Measurements from ENCODE around the gene CD163L1. TPM values are rescaled to one million over a fixed set of nuclear protein-coding genes. Genes with fewer than 3 reads are reported as not detected.

The CD163L1 gene
- total RNA-seq, 2 donors from 2014 or later = 8.2 TPM; not detected in 1

DNA sequence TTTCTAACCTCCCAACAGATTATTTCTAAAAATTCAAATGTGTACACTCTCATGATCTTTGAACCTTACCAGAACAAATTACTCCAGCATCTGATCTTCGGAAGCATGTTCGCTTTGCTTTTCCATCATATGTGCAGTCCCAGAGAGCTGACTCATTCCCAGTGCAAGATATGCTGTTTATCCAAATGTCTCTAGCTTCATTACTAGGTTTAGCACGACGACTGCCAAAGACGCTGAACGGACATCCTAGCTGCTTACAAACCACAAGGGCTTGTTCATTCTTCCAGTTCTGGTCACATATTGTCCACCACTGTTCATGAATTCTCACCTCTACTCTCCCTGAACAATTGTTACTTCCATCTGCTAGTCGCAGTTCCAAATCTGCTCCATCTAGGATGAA, 40.5 kb downstream of the CD163L1 start:
- Histone ChIP-seq H3K27me3 (replicated peaks; ENCODE audit: insufficient read depth) (no peaks in the 10 kb centered on the region), H3K36me3 (no peaks in the 10 kb centered on the region), H3K27ac (no peak overlapping the region), H3K4me3 (no peak overlapping the region), H3K9me3 (no peaks in the 10 kb centered on the region), H3K4me1 (replicated peaks) (no peaks in the 10 kb centered on the region)
- no peak for DNase-seq (ENCODE audit: low spot score)
- intact Hi-C loops (cut with DNase I) = no loop called here
- WGBS = 89% methylated on average over 7 of the region's 7 CpGs
- TF ChIP-seq, protein P1, sequence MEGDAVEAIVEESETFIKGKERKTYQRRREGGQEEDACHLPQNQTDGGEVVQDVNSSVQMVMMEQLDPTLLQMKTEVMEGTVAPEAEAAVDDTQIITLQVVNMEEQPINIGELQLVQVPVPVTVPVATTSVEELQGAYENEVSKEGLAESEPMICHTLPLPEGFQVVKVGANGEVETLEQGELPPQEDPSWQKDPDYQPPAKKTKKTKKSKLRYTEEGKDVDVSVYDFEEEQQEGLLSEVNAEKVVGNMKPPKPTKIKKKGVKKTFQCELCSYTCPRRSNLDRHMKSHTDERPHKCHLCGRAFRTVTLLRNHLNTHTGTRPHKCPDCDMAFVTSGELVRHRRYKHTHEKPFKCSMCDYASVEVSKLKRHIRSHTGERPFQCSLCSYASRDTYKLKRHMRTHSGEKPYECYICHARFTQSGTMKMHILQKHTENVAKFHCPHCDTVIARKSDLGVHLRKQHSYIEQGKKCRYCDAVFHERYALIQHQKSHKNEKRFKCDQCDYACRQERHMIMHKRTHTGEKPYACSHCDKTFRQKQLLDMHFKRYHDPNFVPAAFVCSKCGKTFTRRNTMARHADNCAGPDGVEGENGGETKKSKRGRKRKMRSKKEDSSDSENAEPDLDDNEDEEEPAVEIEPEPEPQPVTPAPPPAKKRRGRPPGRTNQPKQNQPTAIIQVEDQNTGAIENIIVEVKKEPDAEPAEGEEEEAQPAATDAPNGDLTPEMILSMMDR (IDR thresholded peaks at IDR 0.05) = no peak
- TF ChIP-seq POLR2A (IDR thresholded peaks at IDR 0.05) = no peak
- TF ChIP-seq POLR2AphosphoS5 (IDR thresholded peaks at IDR 0.05) = no peak

DNA sequence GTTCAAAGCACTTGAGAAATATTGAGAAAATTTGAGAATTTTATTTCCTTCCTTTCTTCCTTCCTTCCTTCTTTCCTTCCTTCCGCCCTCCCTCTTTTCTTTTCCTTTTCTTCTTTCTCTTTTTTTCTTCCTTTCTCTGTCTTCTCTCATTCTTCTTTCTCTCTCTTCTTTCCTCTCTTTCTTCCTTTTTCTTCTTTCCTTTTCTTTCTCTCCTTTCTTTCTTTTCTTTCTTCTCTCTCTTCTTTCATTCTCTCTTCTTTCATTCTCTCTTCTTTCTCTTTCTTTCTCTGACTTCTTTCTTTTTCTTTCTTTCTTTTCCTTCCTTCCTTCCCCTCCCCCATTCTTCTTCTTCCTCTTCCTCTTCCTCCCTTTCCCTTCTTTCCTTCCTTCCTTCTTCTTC, 44.9 kb downstream of the CD163L1 start:
- TF ChIP-seq POLR2A (IDR thresholded peaks at IDR 0.05) = no peak
- TF ChIP-seq, protein P1 (IDR thresholded peaks at IDR 0.05) = no peak
- TF ChIP-seq POLR2AphosphoS5 (IDR thresholded peaks at IDR 0.05) = no peak
- H3K9me3 ChIP-seq = no peaks in the 10 kb centered on the region
- H3K27me3 ChIP-seq (replicated peaks; ENCODE audit: insufficient read depth) = no peaks in the 10 kb centered on the region
- no peak for DNase-seq (ENCODE audit: low spot score)
- H3K4me1 ChIP-seq (replicated peaks) = no peaks in the 10 kb centered on the region
- 100% methylated on average over 1 of the region's 1 CpG for WGBS
- H3K36me3 ChIP-seq = no peaks in the 10 kb centered on the region
- intact Hi-C loops (cut with DNase I) = no loop called here
- H3K4me3 ChIP-seq = no peak overlapping the region
- H3K27ac ChIP-seq = no peak overlapping the region

DNA sequence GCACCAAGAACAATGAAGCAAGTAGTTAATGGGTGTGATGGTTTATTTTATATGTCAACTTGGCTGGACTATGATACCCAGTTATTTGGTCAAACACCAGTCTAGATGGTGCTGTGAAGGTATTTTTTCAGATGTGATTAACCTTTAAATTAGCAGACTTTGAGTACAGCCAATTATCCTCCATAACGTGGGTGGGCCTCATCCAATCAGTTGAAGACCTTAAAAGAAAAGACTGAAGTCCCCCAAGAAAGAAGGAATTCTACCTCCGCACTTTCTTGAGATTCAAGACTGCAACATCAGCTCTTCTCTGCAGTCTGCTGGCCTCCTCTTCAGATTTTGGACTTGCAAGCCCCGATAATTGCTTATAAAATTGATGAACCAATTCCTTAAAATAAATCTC, 47.5 kb downstream of the CD163L1 start:
- 89% methylated on average over 3 of the region's 3 CpGs for WGBS
- Histone ChIP-seq H3K4me3 (no peak overlapping the region), H3K9me3 (no peaks in the 10 kb centered on the region), H3K36me3 (no peaks in the 10 kb centered on the region), H3K4me1 (replicated peaks) (no peaks in the 10 kb centered on the region), H3K27me3 (replicated peaks; ENCODE audit: insufficient read depth) (no peaks in the 10 kb centered on the region), H3K27ac (no peak overlapping the region)
- no peak for DNase-seq (ENCODE audit: low spot score)
- TF ChIP-seq POLR2AphosphoS5 (IDR thresholded peaks at IDR 0.05) (no peak), POLR2A (IDR thresholded peaks at IDR 0.05) (no peak)
- TF ChIP-seq, protein P1 (IDR thresholded peaks at IDR 0.05) = no peak
- intact Hi-C loops (cut with DNase I) = no loop called here

DNA sequence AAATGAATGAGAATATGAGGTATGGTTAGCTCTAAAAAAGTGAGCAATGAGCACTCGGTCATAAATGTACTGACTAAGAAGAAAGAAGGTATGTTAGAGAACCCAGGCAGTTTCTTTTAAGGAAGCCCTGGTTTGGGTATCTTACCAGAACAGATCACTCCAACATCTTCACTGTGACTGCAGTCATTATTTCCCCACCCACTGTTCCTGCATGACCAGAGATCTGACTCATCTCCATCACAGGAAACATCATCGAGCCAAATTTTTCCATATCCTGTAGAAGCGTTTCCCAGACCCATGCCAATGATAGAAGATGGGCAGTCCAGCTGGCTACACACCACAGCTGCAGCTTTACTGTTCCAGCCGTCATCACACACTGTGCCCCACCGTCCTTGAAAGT, 48.0 kb downstream of the CD163L1 start:
- Histone ChIP-seq H3K27me3 (replicated peaks; ENCODE audit: insufficient read depth) (no peaks in the 10 kb centered on the region), H3K4me1 (replicated peaks) (no peaks in the 10 kb centered on the region), H3K27ac (no peak overlapping the region), H3K9me3 (no peaks in the 10 kb centered on the region), H3K36me3 (no peaks in the 10 kb centered on the region), H3K4me3 (no peak overlapping the region)
- intact Hi-C loops (cut with DNase I) = no loop called here
- WGBS = 86% methylated on average over 5 of the region's 5 CpGs
- DNase-seq (ENCODE audit: low spot score) = no peak
- TF ChIP-seq POLR2AphosphoS5 (IDR thresholded peaks at IDR 0.05) (no peak), POLR2A (IDR thresholded peaks at IDR 0.05) (no peak)
- TF ChIP-seq, protein P1 (IDR thresholded peaks at IDR 0.05) = no peak

DNA sequence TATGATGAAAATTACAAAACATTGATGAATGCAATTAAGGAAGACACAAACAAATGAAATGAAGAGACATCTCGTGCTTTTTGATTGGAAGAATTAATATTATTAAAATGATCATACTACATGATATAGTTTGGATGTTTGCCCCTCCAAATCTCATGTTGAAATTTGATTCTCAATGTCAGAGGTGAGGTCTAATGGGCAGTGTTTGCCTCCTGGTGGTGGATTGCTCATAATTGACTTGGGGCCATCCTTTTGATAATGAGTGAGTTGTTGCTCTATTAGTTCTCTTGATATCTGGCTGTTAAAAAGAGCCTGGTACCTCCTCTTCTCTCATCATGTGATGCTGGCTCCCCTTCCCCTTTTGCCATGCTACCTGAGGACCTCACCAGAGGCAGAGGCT, 56.7 kb downstream of the CD163L1 start:
- TF ChIP-seq POLR2AphosphoS5 (IDR thresholded peaks at IDR 0.05) (no peak), POLR2A (IDR thresholded peaks at IDR 0.05) (no peak)
- TF ChIP-seq, protein P1 (IDR thresholded peaks at IDR 0.05) = no peak
- Histone ChIP-seq H3K27ac (no peak overlapping the region), H3K9me3 (no peaks in the 10 kb centered on the region), H3K36me3 (no peaks in the 10 kb centered on the region), H3K27me3 (replicated peaks; ENCODE audit: insufficient read depth) (no peaks in the 10 kb centered on the region), H3K4me3 (no peak overlapping the region), H3K4me1 (replicated peaks) (no peaks in the 10 kb centered on the region)
- DNase-seq (ENCODE audit: low spot score) = no peak
- 71% methylated on average over 1 of the region's 1 CpG for WGBS
- intact Hi-C loops (cut with DNase I) = no loop called here
